GM12874 (cell line): Measurements from ENCODE around the gene RPS18.

Source experiments
- CTCF ChIP-seq: IDR thresholded peaks from 2 replicates; pipeline ENCODE4 v1.5.1; 2011; ENCODE audit warnings: low read depth, mild to moderate bottlenecking, control low read depth, low read length, moderate library complexity; ENCODE audit not compliant: insufficient read depth

RPS18 gene

DNA sequence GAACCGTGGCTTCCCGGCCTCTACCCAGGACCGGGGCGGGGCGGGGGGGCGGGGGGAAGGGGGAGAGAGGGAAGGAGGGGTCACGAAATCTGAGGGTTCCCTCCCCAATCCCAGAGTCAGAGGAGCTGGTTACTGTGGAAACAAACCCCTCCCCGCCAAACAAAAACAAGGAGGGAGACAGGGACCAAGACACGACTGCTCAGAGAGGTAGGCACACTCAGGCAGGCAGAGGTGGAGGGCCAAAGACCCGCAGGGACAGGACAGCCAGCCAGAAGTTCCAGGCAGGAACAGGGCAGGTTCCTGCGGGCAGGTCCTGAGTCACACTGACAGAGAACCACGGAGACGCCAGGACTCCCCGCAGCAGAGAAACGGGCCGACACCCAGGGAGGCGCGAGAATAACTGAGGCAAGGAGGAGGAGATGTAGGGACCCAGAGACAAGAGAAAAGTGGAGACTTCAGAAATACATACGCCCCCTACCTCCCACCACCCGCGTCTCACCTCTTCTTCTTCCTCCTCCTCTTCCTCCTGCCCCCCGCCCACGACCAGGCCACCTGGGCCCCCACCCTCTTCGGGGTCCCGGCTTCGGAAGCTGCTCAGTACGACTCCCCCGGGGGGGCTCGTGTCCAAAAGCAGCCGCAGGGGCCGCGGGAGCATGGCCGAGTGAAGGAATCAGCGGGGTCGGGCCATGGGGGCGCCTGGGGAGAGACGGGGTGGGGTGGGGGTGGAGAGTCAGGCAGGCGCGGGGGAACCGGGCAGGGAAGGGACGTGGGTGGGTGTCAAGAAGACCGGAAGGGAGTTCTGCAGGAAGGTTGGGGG is 26.3 kb downstream of the RPS18 start:
- 0 out of 2 replicates have a peak, but pooled peaks have one; percentile 14 for TF ChIP-seq CTCF

GRCh38 chr6:33298773-33299236 is 26.9 kb downstream of the RPS18 start, which contains the start of gene RGL2:
Gene RGL2 (minus strand): TSS chr6:33298942. CDS start chr6:33298610, 332 bp downstream.
- no peak for TF ChIP-seq CTCF

DNA sequence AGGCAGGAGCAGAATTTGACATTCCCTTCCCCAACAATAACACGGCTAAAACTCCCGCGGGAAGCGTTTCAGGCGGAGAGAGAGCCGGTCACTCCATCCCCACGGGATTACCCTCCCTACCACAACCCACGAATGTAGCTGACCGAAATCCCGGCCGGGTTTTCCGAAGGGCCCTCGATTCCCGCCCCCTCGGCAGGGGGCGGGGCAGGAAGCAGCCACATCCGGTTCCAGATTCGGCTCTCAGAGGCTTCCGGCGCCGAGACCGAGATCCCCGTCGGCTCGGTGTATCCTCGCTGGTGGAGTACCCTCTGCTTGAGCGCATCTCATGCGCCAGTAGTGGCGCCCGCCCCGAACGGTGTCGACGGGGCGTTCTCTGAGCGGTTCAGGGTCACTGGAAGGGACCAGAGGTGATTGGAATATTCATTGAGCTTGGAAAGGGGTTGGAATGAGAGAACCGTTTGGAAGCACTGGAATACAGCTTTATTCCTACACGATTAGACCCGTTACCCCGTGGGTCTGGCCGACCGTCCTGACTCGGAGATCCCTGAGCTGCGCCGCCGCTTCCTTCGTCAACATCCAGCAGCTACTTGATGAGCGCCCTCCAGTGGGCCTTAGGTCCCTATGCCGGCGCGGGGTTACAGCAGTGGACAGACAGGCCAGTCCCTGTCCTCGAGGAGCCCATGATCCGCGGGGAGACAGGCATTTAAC is 27.5 kb downstream of the RPS18 start:
- peak; percentile 81 for TF ChIP-seq CTCF

- no peak for TF ChIP-seq CTCF
These were observed 30.0 kb downstream of the RPS18 start for GRCh38 chr6:33301877-33302276.

DNA sequence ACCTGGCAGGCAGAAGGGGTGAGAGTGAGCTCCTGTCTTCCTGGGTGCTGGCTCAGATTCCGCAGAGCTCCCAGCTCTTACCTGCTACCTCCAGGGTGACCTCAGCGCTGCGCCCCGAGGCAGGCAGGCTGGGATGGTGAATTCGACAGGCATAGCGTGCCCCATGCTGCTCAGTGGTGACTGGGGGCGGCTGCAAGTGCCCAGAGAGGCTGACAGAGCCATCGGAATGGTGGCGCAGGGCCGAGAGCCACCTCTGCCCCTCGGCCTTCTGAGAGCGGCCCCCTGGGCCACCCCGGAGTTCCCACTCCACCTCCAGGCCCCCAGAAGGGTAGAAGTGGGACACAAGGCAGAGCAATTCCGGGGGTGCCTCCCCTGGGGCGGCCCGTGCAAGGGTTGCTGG is 32.3 kb downstream of the RPS18 start:
- TF ChIP-seq CTCF: no peak

DNA sequence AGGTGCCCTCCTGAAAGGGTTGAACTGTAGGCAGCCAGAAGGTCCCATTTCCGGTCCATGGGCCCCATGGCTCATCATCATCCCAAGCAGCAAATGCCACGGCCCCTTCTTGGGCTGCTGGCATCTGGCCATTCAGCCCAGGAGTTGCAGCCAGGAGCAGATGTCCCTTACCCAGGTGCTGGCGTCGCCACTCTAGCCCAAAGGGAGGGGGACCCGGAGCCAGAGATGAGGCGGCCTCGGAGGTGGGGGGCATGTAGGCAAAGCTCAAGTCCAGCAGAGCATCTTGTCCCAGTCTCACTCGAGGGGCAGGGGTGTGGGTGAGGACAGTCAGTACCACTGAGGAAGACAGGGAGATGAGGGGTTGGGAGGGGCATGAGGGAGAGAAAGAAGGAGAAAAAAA is 33.2 kb downstream of the RPS18 start:
- TF ChIP-seq CTCF: no peak

DNA sequence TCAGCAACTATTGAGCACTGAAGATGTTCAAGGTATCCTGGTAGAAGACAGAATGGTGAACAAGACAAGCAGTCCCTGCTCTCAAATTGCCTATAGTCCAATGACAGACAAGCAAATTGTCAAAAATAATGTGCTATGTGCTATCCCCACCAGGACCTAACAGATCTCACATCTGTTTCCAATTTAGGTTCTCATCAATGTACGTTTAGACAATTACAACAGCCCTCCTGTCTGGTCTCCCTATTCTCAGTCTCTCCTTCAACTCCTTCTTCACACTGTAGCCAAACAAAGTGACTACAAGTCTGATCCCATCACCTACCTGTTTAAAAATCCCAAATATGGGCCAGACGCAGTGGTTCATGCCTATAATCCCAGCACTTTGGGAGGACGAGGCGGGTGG is 34.5 kb downstream of the RPS18 start:
- no peak for TF ChIP-seq CTCF
